SH-SY5Y (cell line): ENCODE data around the gene EPHX1.

Experiments
- GATA2 ChIP-seq: IDR thresholded peaks from 2 replicates; pipeline ENCODE4 v1.6.1; 2011; ENCODE audit warnings: mild to moderate bottlenecking, low read depth, low read length
- GATA3 ChIP-seq: IDR thresholded peaks from 2 replicates; pipeline ENCODE4 v1.6.1; 2011; ENCODE audit warnings: low read depth, mild to moderate bottlenecking, low read length, moderate library complexity

The EPHX1 gene

DNA sequence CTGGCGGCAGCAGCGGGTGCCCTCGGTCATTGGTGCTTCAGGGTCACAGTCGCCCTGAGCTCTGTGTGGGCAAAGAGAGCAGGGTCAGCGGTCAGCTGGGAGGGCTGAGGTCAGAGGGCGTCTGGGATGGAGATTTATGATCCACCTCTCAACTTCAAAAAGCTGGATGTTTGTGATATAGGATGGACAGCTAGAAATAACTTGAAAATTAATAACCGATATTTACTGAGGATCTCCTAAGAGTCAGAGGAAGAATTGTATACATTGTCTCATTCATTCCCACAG is 77.0 kb downstream of the EPHX1 start:
- TF ChIP-seq GATA3 = no peak
- no peak for TF ChIP-seq GATA2

DNA sequence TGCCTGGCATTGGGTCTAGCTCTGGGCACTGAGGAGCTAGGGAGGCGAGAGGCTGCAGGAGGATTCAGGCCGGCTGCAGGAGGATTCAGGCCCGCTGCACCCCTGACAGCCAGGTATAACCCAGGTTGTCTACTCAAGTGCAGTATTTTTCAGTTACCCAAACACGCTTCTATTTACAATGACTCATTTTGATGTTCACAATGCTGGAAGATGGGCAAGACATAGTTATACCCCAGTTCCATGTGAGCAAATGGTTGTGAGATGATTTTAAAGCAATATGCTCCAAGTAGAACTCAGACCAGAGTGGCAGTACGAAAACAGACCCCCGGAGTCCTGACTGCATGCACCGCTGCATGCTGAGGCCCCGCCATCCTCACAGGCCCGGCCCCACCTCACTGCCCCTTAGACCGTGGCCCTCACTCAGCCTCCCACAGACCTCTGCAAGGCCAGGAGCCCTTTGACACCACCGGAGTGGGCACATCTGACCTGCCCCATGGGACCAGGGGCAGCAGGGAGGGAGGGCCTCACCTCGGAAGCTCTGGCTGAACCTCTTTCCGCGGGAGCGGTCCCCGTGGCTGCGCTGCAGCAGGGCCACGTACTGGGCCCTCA is 78.5 kb downstream of the EPHX1 start:
- TF ChIP-seq GATA2 (no peak), GATA3 (no peak)

DNA sequence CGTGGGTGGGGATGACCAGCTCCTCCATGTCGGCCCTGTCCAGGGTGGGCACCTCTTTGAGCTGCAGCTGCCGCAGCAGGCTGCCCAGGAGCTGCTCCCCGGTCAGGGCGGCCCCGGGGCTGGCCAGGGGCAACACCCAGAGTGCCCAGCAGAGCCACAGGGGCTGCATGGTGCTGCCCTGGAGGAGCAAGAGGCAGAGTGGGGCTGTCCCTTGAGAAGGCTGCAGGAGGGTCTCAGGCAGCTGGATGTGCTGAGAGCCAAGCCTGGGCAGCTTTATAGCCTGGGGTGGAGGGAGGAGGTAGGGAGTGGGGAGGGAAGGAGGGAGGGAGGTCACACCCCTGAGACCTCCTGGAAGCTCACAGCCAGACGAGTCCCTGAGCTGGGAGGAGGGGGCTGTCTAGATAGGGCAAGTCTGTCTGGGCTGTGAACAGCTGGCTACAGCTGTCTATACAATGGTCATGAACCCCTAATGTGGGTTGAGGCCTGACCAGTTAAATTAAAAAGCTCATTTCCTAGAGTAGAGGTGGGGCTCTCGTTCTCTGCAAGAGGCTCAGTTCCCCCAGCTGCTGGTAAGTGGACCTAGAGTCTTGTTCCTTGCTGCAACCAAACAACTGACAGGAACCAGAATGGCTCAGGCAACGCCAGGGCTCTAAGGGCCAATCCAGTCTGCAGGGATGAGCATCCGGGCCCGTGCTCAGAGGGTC is 79.1 kb downstream of the EPHX1 start, which contains the start of gene LEFTY1:
LEFTY1 (minus strand) TSS at position 249 of the 704 bp plus-strand sequence; CDS start at position 169, 80 bp downstream.
- no peak for TF ChIP-seq GATA3
- no peak for TF ChIP-seq GATA2

DNA sequence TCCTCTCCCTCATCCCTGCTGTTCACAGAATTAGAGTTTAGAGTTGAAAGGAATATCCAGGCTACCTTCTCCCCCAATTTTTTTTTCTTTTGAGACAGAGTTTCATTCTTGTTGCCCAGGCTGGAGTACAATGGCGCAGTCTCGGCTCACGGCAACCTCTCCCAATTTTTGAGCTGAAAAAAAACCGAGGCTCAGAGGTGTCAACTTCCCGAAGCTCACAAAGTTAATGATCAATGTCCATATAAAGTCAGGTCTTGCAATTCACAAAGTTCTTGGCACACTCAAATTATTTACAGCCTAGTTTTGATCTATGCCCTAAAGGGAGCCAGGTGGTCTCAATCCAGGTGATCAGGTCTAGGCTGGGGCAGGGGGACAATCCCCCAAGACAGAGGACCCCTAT is 79.8 kb downstream of the EPHX1 start:
- no peak for TF ChIP-seq GATA2
- TF ChIP-seq GATA3 = no peak

DNA sequence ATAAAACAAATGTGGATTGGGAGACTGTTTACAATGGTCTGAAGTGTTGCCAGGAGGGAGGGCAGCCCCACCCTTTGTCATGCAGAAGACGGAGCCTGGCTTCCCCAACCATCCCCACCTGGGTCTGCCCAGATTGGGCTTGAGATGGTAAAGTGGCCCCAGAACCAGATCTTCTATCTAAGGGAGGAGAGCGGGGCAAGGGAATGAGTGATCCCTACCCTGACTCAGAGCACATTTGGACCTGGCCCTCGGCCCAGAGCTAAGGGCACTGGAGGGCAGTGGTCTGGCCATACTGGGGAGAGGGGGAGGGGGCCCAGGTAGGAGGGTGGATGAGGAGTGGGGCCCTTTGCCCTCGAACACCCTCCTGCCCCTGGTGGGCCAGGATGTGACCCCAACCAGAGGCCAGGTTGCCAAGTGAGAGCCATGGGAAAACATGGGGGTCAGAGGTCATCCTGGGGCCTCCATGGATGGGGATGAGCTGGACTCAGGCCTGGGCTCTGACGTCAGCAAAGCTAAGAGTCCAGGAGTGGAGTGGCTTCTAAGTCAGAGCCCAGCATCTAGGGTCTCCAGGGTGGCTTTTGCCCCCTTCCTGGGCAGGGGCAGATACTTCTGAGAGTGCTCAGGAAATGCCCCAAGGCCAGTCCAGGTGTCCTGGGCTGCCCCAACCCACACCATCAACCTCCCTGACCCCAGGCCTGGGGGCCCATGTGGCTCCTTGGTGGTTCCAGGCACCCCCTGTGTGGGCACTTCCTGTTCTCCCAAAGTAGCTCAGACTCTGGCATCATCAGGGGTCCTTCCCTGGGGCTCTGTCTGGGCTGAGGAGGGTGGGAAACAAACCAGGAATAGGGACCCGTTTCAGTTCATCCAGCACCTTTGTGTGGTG is 80.7 kb downstream of the EPHX1 start:
- TF ChIP-seq GATA2 (no peak), GATA3 (no peak)

DNA sequence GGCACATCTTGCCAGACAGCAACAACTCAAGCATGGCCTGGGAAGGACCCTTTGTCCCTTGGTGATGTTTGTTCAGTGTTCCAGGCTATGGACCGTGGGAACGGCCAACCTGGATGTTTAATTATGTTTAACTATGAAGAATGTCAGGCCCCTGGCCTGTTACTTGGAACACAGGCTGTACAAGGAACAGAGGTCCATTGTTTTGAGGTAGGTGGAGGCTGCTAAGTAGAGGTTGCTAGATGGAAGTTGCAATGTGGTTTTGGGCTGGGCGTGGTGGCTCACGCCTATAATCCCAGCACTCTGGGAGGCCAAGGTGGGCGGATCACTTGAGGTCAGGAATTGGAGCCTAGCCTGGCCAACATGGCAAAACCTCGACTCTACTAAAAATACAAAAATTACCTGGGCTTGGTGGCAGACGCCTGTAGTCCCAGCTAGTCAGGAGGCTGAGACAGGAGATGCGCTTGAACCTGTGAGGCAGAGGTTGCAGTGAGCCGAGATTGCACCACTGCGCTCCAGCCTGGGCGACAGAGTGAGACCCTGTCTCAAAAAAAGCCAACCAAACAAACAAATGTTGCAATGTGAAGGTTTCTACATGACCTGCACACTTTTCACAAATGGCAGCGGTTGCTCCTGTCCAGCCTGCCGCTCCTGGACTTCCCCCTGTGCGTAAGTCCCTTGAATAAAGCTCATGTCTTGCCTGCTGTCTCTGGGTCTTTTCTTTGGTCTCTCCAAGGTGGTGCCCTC is 81.5 kb downstream of the EPHX1 start:
- TF ChIP-seq GATA3 = no peak
- no peak for TF ChIP-seq GATA2

DNA sequence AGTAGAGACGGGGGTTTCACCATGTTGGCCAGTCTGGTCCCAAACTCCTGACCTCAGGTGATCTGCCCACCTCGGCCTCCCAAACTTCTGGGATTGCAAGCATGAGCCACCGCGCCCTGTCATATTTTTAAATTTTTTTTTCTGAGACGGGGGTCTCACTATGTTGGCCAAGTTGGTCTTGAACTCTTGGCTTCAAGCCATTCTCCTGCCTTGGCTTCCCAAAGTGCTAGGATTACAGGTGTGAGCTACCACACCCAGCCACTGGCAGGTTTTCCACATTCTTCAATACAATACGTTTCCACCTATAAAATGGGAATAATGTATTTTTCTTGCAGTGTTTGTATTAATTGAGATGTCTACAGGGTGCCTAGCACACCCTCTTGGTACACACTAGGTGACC is 82.4 kb downstream of the EPHX1 start:
- TF ChIP-seq GATA2 (no peak), GATA3 (no peak)
